ENCODE data around the gene BMP7.

BMP7 gene

DNA sequence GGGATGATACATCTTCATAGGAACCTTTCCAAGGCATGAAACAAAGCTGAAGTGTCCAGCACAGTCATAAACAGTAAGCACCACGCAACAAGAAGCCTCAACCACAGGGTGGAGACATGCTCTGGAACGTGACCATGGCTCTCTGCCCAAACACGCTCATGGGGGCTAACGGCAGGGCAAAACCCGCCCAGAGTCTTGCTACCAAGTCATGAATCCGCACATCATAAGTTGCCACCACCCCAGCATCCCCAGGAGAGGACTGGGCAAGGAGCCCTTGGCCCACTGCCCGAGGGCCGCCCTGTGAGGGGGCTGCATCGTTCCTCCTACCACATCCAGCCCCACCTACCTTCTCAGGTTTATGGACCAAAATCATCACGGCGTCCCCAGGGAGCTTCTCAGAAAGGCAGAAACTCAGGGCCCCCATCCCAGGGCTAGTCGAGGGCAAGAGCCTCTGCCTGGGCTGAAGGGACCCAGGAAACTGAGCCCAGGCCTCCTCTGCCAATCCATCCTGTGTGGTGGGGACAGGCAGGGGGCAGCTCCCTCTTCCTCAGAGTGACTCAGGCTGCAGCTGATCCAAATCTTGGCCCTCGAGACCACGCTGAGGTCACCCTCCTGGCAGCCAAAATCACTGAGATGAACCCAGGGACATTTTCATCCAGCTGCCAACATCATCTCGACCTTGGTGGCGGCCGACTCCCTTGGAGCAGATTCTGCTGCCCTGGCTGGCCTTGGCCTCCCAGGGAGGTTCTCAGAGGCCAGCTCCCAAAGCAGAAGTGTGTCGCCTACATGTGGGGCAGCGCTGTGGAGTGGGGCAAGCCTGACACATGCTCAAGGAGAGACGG, 42.6 kb downstream of the BMP7 start:
- no peak for DNase-seq (ENCODE audit: low read depth)
- TF ChIP-seq, protein P1, sequence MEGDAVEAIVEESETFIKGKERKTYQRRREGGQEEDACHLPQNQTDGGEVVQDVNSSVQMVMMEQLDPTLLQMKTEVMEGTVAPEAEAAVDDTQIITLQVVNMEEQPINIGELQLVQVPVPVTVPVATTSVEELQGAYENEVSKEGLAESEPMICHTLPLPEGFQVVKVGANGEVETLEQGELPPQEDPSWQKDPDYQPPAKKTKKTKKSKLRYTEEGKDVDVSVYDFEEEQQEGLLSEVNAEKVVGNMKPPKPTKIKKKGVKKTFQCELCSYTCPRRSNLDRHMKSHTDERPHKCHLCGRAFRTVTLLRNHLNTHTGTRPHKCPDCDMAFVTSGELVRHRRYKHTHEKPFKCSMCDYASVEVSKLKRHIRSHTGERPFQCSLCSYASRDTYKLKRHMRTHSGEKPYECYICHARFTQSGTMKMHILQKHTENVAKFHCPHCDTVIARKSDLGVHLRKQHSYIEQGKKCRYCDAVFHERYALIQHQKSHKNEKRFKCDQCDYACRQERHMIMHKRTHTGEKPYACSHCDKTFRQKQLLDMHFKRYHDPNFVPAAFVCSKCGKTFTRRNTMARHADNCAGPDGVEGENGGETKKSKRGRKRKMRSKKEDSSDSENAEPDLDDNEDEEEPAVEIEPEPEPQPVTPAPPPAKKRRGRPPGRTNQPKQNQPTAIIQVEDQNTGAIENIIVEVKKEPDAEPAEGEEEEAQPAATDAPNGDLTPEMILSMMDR (IDR thresholded peaks at IDR 0.05; ENCODE audit: insufficient read depth, low read depth, low read length, missing control alignments), result no peak
- no peak overlapping the region for H3K4me3 ChIP-seq (ENCODE audit: low read depth, low read length)

DNA sequence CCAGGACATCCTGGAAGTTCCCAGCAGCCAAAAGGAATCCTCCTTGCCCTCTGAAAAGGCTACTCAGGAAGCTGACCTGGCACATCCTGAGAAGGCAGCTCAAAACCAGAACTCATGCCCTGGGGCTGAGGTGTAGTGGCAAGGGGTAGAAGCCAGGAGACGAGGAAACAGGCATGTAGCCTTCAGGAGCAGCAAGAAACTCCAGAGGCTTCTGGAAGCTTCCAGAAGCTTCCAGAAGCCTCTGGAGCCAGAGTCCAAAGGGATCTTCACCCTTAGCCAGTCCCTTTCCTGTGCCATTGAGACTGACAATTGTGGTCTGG, 43.9 kb downstream of the BMP7 start:
- TF ChIP-seq, protein P1 (IDR thresholded peaks at IDR 0.05; ENCODE audit: insufficient read depth, low read depth, low read length, missing control alignments), result no peak
- no peak overlapping the region for H3K4me3 ChIP-seq (ENCODE audit: low read depth, low read length)
- no peak for DNase-seq (ENCODE audit: low read depth)

GRCh38 chr20:57221916-57222630, 44.4 kb downstream of the BMP7 start:
- TF ChIP-seq, protein P1 (IDR thresholded peaks at IDR 0.05; ENCODE audit: insufficient read depth, low read depth, low read length, missing control alignments), result no peak
- H3K4me3 ChIP-seq (ENCODE audit: low read depth, low read length), result no peak overlapping the region
- DNase-seq (ENCODE audit: low read depth), result no peak

DNA sequence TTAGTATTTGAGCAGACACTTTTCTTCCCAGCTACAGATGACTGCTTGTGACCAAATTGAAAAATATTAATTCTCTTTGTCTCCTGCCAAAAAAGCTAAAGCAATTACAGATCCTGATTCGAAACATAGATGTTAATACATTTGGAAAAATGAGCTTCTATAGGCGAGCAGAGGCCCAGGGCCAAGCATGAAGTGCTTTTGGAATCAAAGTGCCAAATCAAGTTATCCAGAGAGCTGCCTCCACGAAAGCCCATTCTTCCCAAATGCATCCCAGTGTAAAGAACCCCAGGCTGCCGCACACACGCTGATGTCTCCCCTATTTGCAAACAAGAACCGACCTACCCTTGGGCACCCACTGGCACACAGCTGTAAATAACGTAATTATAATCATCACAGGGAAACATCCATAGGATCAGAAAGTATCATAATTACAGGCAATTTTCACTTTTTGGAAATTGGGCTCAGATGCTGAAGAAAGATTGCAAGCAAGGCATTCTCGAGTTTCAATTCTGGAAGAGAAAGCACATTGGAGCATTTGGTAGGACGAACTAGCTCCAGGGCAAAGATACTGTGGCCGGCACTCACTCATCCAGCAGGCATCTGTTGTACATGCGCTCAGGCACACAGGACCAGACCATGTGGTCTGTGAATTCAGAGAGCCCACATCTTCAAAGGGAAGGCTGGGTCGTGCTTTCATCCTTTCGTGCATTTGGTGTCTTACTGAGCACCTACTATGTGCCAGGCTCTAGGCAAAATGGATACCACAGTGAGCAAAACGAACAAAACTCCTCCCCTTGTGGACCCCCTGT, 45.9 kb downstream of the BMP7 start:
- no peak overlapping the region for H3K4me3 ChIP-seq (ENCODE audit: low read depth, low read length)
- no peak for DNase-seq (ENCODE audit: low read depth)
- TF ChIP-seq, protein P1 (IDR thresholded peaks at IDR 0.05; ENCODE audit: insufficient read depth, low read depth, low read length, missing control alignments), result no peak

- H3K4me3 ChIP-seq (ENCODE audit: low read depth, low read length), result no peak overlapping the region
- TF ChIP-seq, protein P1 (IDR thresholded peaks at IDR 0.05; ENCODE audit: insufficient read depth, low read depth, low read length, missing control alignments), result no peak
- DNase-seq (ENCODE audit: low read depth), result no peak
Measured at GRCh38 chr20:57219071-57219677, 47.3 kb downstream of the BMP7 start.

GRCh38 chr20:57218489-57218888, 48.0 kb downstream of the BMP7 start:
- no peak for DNase-seq (ENCODE audit: low read depth)
- TF ChIP-seq, protein P1 (IDR thresholded peaks at IDR 0.05; ENCODE audit: insufficient read depth, low read depth, low read length, missing control alignments), result no peak
- H3K4me3 ChIP-seq (ENCODE audit: low read depth, low read length), result no peak overlapping the region

Measured in GM12865 (cell line).